Amniotic stem cell (primary cell): ENCODE results near the gene ADGB.
"Not testable (repeated sequence)": the region's sequence is repeated elsewhere in the genome, so short reads cannot be mapped to it uniquely, and the experiment has no call there.

ENCODE experiments used
- DNase-seq: peaks from one replicate; lab custom pipeline; 2025; lab: John Stamatoyannopoulos, UW

Gene ADGB

DNA sequence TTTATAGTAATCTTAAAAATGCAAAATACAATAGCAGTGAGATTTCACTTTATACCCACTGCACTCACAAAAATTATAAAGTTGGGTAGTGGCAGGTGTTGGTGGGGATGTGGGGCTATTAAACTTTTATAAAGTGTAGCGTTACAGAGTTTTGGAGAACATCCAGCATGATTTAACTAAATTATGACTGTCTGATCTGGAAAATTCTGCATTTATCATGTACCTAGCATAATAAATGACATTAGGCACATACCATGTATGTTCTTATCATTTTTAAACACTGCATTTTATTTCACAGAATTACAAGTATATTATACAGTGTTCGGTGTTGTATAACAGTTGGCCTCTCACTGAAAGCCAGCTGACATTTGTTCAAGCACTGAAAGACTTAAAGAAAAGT lies 169.9 kb downstream of the ADGB start:
- DNase-seq, result no peak

DNA sequence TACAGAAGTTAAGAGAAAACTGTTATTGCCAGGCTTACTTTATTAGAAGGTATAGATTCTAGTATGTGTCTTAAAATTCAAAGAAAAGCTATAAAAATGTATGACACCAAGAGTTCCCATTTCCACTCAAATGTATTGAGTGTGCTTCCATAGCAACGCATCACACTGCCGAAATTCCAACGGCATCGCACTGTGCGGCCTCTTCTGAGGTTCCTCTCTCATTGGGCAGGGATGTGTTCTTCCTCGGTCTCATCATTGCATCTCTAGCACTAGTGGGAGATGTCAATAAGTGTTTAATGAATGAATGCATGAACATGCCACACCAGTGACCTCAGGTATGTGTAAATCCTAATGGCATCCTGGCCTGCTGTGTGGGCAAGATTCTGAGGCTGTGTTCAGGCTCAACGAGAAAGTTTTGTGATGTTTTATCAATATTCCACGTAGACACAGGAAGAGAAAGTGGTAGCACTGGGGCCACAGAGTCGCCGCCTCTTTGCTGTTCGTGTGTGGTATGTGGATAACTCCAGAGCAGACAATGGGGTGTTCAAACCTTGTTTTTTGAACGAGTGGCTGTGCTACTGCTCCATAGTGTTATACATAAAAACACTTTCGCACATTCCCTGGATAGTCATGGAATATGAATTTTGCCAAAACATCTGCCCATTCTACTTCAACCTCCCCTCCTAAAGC lies 171.6 kb downstream of the ADGB start:
- DNase-seq, result no peak

DNA sequence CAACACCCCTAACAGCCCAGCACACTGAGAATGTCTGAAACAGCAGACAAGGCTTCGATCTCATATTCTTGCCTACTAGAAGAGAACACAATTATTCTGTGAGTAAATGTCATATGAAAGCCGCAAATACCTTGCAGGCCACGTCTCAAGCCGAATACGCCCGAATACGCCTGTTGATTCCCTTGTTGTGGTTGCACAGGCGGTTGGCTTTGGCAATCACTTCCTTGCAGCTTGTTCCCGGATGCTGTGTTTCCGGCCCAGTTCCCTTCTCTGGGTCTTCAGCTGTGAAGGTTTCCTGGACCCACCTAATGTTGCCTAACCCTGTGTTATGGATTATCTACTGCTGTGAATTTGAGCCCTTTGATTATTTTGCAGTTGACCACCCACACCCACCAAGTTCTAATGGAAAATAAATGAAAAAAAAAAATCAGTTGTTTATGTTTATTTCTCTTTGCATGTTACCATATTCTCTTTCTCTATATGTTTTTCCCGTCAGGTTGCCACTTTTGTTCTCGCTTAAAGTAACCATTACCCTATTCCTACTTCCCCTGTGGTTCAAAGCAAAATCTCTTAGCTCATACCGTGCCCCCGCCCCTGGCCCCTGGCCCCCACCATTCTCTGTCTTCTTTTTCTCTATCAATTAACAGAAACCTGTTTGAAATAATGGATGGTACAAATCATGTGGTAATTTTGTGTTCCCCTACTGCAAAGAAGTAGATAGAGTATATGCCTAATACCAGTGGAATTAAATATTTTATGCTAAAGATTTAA lies 172.4 kb downstream of the ADGB start:
- no peak for DNase-seq

DNA sequence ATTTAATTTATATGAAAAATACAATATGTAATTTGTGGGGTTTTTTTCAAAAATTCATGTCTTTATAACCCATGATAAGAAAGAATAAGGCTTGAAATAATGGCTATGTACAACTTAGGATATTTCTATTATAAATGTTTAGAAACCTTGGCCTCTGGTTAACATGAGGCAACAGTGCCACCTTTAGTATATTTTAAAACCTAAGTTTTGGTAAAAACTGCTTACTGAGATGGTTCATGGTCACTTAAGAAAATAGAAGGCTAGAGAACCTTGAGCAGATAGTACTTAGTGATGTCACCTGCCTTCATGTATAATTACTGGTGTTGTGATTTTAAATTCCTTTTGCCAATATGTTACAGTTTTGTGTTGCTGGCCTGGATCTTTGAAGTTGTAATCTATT lies 176.4 kb downstream of the ADGB start:
- DNase-seq, result no peak

DNA sequence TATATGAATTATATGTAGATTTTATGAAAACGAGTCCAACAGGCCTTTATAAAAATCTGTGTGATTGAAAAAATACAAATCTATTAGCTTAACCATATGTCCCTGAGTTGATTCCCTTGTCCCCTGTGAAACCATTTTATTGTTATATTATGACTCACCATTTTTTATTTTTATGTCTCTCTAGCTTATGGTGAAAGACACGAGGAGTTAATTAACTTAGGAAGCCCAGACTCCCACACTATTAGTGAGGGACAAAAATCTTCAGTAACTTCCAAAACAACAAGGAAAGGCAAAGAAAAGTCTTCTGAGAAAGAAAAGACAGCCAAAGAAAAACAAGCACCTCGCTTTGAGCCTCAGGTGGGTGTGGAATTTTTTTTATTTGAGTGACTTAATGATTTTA lies 183.1 kb downstream of the ADGB start:
- no peak for DNase-seq

DNA sequence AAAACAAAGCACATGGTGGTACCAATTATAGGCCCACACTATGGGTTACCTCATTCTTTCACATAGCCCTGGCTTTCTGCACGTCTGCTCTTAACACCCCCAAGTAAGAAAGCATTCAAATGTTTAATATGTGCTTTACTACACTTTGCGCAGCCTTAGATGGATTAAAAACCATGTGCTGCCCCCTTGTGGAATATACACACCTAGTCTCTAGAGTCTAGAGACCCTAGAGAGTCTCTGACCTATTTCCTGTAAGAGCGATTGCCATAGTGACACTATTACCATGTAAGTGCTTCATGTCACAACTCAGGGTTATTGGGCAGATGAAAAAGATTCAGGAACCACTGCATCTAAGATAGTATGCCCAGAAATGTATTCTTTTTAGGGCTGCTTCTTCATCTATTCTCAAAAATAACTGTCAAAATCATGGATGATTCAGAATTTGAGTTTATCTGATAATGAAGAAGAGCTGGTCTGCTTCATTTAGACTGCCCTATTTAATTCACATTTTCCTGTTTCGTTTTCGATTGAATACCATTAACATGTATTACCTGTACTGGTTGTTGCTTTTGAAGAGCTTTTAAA lies 186.3 kb downstream of the ADGB start:
- peak; percentile 13 for DNase-seq

DNA sequence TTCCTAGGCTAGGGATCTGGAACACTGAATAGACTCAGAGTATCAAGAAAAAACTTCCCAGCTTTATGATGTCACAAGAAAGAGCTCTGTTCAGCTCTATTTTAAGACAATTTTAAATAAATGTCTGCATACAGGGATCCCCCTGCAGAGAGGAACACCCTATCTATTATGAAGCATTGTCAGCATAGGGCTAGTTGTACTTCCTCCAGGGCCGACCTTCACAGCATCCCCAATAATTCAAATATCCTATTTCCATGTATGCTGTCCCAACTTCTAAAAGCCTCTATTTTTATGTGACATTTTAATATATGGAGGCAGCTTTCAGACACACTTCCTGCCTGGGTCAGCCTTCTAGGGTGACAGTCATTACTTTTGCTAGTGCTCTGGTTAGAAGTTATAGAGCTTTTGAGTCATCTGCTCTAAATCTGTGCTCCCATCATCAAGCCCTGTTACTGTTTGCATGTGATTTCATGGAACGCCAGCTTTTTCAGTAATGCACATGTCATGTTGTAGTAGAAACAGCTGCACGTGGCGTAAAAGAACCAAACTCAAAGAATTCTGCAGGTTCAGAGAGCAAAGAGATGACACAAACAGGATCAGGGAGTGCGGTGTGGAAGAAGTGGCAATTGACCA lies 189.2 kb downstream of the ADGB start:
- no peak for DNase-seq

DNA sequence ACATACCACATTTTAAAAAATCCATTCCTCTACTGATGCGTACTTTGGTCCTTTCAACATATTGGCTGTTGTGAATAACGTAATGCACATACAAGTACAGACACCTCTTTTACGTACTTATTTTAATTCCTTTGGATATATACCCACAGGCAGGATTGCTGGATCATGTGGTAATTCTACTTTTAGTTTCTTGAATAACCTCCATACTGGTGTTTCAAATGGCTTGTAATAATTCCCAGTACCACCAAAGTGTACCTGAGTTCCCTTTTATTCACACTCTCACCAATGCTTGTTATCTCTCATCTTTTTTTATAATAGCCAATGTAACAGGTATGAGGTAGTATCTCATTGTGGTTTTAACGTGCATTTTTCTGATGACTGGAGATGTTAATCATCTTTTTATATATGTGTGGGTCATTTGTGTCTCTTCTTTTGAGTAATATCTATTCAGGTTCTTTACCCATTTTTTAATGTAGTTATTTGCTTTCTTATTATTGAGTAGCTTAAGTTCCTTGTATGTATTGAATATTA lies 191.9 kb downstream of the ADGB start:
- DNase-seq, result no peak

DNA sequence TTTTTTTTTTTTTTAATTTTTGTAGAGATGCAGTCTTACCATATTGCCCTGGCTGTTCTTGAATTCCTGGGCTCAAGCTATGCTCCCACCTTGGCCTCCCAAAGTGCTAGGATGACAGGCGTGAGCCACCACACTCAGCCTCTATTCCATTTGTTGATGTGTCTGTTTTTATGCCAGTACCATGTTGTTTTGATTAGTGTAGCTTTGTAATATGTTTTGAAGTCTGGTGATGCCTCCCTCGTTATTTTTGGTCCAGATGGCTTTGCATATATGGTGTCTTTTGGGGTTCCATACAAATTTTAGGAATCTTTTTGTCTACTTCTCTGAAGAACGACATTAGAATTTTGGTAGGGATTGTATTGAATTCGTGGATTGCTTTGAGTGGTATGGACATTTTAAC lies 193.2 kb downstream of the ADGB start:
- no peak for DNase-seq

DNA sequence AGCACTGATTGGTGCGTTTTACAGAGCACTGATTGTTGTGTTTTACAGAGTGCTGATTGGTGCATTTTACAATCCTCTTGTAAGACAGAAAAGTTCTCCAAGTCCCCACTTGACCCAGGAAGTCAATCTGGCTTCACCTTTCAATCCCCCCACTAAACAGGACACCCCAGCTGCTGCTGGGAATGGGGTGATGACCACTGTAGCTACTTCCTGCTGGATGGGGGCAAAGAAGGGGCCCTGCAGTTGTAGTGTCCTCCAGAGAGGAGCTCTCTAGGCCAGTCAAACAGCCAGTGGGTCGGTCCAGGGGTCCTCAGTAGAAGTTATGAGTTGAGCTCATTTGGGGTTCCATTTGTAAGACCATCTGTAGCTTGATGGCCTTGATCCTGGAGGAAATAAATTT lies 194.4 kb downstream of the ADGB start:
- not testable (repeated sequence) for DNase-seq

DNA sequence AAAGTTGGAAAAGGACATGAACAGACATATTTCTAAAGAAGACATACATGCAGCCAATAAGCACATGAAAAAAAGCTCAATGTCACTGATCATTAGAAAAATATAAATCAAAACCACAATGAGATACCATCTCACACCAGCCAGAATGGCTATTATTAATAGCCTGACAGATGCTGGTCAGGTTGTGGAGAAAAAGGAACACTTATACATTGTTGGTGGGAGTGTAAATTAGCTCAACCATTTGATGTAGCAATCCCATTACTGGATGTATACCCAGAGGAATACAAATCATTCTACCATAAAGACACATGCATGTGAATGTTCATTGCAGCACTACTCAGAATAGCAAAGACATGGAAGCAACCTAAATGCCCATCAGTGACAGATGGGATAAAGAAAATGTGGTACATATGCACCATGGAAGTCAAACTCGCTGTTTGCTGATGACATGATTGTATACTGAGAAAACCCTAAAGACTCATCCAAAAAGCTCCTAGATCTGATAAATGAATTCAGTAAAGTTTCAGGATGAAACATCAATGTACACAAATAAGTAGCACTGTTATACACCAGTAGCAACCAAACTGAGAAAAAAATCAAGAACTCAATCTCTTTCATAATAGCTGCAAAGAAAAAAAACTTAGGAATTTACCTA lies 196.8 kb downstream of the ADGB start:
- no peak for DNase-seq

DNA sequence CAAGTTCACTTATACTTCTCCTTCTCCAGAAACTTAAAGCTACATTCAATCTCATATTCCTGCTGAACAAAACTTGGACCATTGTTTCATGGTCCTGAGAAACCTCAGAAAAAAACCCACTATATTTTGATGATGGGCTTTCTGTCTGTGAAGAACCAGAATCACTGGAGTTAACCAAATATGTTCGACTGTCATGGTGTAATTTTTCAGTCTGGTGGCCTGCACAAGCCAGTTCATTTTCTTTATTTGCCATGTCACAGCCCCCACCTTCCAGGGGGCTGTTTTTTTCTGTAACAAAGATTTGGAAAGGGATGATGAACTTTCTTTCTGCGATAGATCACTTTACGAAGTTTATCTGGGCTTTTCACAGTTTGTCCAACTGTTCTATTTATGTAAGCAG lies 204.4 kb downstream of the ADGB start:
- not testable (repeated sequence) for DNase-seq

DNA sequence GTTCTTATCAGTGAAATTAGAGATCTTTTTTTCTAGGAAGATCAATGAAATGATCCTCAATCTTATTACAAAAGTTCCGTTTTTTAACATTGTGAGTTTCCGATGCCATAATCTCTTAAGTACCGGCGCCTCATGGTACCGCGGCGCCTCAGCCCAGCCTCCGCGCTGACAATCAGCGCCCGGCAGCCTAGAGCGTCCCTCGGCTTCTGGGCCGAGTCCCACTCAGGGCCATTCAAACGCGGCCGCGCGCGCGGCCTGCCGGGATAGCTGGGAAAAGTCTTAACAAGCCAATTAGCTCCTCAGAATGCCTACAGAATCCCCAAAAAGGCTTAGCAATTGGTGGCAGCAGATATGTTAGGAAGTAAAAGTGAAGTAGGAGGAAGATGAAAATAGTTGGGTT lies 204.8 kb downstream of the ADGB start:
- no peak for DNase-seq

DNA sequence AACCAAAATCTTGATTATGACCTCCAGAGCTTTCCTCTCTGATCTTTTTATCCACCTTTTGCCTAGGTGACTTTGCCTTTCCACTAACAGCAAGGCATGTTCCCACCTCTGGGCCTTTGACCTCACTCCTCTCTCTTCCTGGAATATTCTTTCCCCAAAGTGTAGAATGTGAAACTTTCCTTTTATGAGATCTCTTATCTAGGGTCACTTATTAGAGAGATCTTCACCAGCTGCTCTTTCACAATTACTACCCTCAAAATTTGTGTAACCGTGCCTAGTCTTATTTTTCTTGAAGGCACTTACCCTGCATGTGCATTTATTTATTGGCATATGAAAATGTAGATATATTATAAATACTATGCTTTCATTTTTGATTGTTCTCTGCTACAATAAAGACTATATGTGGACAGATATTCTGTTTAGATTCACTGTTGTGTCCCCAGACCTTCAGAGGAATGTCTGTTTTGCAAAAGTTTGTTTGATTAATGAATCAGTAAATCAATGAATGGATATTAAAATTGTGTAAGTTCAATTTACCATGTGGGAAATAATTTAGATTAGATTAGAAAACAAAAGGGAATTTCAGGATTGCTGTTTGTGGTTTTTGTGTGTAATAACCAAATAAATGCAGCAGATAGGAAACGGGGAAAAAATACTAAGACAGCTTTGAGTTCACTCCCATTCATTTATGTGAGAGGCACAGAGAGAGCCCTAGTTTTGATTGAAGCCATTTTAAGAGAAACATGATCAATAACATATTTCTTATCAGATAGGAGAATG lies 207.0 kb downstream of the ADGB start:
- no peak for DNase-seq

DNA sequence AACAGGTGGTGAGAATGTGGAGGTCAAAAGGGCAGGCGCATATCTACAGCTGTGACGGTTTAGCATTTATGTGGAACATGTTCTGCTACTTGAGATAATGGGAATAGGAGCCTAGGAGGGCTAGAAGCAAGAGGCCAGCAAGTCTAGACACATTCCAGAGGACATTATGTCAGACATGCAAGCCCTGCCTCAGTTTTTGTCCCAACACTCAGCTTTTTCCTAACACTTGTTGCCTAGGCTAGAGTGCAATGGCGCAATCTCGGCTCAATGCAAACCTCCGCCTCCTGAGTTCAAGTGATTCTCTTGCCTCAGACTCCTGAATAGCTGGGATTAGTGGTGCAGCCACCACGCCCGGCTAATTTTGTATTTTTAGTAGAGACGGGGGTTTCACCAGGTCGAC lies 210.2 kb downstream of the ADGB start:
- DNase-seq, result not testable (repeated sequence)

DNA sequence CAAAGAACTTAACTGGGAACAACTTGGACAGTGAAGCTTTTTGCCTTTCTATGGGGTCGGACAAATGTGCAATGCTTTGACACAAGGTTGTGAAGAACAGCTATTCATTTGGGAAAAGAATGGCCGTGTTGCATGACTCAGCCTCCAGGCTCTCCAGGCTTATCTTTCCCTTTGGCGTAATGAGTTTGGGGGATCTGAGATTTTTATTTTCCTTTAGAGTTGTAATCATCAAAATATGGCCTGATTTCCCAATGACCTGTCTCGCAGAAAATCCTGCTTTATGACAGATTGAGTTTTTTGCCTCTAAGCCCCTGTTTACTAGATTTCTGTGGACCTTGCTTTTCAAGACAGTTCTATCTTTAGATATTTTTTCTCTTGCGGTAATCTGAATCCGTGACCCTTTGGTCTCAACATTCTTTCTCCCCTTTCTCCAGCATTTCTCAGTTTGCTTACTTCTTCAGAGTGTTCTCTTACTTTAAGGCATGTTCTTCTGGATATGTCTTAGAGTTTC lies 214.1 kb downstream of the ADGB start:
- not testable (repeated sequence) for DNase-seq

DNA sequence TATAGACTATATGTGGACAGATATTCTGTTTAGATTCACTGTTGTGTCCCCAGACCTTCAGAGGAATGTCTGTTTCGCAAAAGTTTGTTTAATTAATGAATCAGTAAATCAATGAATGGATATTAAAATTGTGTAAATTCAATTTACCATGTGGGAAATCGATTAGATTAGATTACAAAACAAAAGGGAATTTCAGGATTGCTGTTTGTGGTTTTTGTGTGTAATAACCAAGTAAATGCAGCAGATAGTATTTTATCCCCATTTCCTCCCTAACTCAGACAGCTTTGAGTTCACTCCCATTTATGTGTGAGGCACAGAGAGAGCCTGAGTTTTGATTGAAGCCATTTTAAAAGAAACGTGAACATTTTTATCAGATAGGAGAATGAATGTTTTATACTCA lies 214.8 kb downstream of the ADGB start:
- DNase-seq, result no peak

DNA sequence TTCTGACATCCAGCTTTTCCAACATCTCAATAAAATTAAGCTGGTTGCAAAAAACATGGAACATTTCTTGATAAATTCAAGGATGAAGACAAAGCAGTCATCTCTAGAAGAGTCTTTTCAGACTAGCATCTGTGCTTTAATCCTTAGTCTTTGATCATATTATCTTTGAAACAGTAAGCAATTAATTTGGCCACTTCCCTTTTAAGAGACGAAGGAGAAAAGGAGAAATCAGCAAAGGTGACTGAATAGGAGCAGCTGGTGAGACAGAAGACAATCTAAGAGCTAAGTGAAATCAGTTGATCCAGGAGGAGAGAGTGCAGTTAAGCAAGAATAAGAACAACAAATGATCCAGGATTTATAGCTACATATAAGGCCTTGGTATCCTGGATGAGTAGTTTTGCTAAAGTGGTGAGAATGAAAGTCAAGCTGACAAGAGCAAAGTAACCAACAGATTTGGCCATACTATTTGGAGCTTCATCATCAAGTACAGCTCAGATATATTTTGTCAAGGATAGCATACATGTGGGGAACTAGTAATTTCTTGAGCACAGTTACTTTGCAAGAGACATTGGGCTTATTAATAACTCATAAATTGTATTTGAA lies 215.5 kb downstream of the ADGB start:
- no peak for DNase-seq

DNA sequence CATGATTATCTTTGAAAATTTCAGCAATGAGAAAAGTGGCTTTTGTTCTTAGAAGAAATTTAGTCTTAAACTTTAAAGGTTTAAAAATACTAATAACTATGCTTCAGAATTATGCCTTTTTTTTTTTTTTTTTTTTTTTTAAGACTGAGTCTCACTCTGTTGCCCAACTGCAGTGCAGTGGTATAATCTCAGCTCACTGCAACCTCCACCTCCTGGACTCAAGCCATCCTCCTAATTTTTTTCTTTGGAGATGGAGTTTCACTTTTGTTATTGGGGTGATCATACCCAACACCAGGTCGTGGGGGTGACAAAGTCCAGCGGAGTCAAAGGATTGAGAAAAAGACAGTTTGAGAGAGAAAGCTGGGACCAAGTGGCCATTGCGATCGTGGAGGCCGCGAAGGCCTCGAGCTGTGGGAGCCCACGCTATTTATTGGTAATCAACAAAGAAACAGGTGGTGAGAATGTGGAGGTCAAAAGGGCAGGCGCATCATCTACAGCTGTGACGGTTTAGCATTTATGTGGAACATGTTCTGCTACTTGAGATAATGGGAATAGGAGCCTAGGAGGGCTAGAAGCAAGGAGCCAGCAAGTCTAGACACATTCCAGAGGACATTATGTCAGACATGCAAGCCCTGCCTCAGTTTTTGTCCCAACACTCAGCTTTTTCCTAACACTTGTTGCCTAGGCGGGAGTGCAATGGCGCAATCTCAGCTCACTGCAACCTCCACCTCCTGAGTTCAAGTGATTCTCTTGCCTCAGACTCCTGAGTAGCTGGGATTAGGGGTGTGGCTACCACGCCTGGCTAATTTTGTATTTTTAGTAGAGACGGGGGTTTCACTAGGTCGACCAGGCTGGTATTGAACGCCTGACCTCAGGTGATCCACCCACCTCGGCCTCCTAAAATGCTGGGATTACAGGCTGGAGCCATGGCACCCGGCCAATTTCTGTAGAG lies 217.0 kb downstream of the ADGB start:
- not testable (repeated sequence) for DNase-seq
